Globus pallidus (tissue), 1 donor: ENCODE data around the gene PLK4.
A peak's percentile ranks its signal among the peaks of the same experiment; 100 is the strongest.
"Not testable (repeated sequence)": the region's sequence is repeated elsewhere in the genome, so short reads cannot be mapped to it uniquely, and the experiment has no call there.

Experiments used
- DNase-seq: peaks from one replicate; pipeline ENCODE4 v3.0.0-alpha.2; 2015; ENCODE audit warnings: low spot score

The PLK4 gene

GRCh38 chr4:127880763-127881562 is at the start of gene PLK4:
PLK4 (plus strand) TSS chr4:127880893; CDS start chr4:127881135, 242 bp downstream.
- DNase-seq, result peak; percentile 92

- peak; percentile 10 for DNase-seq
These were observed 48.1 kb upstream of the PLK4 start for GRCh38 chr4:127832585-127832984.

- DNase-seq, result no peak
These were observed 36.7 kb upstream of the PLK4 start for GRCh38 chr4:127843704-127844600.

DNA sequence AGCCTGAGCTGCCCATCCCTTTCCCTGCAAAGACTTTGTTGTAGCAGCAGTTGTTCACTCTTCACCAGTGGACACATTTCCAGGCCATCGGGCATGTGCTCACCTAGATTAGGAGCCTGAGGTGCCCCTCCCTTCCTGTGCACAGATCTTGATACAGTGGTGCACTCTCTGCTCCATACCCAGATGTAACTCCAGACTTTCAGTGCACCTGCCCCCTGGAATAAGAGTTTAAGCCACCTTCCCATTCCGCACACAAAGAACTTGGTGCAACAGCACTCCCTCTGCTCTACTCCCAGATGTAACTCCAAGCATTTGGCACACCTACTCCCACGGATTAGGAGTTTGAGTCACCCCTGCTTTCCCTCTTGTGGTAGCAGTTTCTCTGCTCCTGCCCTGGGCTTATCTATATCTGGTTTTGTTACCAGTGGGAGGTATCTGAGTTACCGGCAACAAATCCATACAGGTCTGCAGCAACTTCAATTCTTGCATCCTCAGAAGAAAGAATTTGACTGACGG is 36.0 kb upstream of the PLK4 start:
- no peak for DNase-seq

GRCh38 chr4:127846061-127846460 is 34.6 kb upstream of the PLK4 start:
- no peak for DNase-seq

DNA sequence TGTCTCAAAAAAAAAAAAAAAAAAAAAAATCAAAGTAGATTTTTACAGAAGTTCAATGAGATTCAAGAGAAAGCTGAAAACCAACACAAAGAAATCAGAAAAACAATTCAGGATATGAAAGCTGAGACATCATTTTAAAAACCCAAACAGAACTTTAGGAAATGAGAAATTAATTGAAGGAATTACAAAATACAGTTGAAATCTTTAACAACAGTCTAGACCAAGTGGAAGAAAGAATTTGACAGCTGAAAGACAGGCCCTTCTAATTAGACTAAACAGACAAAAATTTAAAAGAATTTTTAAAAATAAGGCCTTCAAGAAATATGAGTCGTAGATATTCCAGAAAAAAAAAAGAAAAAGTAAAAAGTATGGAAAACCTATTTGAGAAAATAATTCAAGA is 33.9 kb upstream of the PLK4 start:
- no peak for DNase-seq

- DNase-seq, result no peak
These were observed 31.0 kb upstream of the PLK4 start for GRCh38 chr4:127849505-127850234.

DNA sequence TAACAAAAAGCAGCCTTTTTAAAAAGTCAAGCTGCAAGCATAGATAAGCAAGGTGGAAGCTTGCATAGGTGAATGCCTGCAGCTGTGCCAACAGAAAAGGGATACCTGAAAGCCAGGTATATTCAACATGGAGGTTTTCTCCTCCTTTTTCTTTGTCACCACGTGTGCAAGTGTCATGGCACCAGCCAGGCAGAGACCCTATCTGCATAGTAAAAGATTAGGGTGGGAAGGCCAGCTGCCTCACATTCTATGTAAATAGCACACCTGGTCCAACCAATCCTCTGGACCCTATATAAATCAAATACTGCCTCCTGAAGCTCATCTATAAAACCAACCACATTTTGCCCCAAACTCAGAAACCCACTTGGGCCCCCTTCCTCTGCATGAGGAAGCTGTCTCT is 28.0 kb upstream of the PLK4 start:
- no peak for DNase-seq

DNA sequence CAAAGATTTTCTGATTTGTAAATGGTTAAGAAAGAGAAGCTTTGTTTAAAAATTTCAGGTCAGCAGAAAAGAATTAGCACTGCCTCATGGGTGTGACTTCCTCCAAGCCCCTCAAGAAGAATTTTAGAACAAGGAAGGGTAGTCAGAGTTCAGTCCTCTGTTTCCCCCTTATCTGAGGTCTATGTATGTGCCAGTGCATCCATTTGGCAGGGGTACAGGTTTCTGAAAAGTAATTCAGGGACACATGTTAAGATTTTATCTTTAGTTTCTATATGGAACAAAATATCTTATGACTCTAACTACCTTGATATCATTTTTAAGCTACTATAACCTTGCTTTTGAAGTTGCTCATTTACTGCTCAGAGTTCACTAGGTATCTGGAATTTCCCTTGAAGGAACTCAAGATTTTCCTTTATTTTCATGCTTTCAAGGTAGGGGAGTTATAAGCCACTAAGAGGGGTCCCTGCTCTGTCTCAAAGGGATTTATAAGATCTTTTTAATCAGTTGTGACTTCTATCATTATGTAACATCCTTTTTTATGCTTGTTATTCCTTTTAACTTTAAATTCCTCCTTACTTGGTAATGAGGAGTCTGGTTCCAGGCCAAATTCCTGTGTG is 24.4 kb upstream of the PLK4 start:
- no peak for DNase-seq

- DNase-seq, result no peak
These were observed 23.8 kb upstream of the PLK4 start for GRCh38 chr4:127856813-127857447.

DNA sequence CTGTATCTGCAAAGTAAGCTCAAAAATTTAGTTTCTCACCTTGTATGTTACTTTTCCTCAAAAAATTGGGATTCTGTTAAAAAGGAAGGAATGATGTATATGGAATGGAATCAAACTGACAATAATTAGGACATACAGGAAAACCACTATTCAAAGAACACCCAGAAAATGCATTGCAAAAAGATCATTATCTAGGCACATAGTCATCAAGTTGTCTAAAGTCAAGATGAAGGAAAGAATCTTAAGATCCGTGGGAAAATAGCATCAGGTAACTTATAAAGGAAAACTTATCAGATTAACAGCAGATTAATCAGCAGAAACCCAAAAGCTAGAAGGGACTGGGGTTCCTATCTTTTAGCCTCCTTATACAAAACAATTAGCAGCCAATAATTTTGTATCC is 23.1 kb upstream of the PLK4 start:
- DNase-seq, result no peak

DNA sequence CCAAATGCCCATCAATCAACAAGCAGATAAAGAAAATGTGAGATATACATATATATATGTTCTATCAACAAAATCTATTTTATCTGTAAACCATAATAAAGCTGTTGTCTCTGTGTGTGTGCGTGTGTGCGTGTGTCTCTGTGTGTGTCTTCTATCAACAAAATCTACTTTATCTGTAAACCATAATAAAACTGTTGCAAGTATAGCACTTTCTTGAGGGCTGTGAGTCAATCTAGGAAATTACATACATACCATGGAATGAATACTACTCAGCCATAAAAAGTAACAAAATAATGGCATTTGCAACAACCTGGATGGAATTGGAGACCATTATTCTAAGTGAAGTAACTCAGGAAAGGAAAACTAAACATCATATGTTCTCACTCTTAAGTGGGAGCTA is 12.5 kb upstream of the PLK4 start:
- DNase-seq, result no peak

DNA sequence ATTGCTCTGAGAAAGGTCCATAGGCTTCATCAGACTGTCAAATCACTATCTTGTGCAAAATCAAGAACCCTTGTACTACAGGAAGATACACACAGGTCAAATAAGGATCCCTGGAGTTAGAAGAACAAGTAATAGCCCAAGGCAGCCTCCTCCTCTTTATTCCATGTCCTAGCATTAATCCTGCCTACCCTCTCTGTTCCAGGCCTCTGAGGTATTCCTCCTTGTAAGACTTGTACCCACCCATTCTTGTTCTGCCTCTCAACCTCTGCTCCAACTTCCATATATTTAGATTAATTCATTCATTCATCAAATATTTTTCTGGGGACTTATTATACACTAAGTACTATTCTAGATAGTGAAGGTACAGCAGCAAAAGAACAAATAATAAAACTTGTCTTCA is 10.4 kb upstream of the PLK4 start:
- no peak for DNase-seq

- DNase-seq, result no peak
These were observed 10.0 kb upstream of the PLK4 start for GRCh38 chr4:127870688-127871087.

DNA sequence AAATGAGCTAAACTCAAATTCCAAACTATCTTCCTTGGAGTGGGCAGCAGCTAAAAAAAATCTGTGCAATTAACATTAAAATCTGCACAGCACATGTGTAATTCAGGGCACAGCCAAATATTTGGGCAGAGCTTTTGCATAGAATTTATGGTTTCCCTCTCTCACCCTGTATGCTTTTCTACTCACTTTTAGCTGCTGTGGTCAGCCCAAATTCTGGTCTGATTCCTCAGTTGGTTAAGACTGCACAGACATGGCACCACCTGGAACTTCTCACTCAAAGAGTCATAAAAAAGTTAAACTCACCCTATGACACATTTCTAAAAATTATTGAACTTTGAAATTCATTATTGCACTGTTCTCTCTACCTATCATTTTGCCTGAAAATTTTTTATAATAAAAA is 4.9 kb upstream of the PLK4 start:
- DNase-seq, result no peak

DNA sequence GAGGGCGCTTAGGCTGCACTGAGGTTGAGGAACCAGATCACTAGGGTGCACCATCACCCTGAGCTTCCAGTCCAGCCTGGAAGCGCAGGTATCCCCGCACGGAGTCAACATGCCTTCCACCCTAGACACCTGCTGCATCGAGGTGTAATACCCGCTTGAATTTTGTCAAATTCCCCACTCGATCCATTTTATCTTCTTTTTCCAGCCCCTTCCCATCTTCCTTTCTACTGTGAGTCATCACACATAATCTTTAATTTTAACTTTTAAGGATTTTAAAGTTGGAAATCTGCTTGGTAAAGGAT is 821 bp downstream of the PLK4 start:
- no peak for DNase-seq

GRCh38 chr4:127888559-127888958 is 7.9 kb downstream of the PLK4 start:
- DNase-seq, result no peak

GRCh38 chr4:127889903-127890302 is 9.2 kb downstream of the PLK4 start:
- no peak for DNase-seq

DNA sequence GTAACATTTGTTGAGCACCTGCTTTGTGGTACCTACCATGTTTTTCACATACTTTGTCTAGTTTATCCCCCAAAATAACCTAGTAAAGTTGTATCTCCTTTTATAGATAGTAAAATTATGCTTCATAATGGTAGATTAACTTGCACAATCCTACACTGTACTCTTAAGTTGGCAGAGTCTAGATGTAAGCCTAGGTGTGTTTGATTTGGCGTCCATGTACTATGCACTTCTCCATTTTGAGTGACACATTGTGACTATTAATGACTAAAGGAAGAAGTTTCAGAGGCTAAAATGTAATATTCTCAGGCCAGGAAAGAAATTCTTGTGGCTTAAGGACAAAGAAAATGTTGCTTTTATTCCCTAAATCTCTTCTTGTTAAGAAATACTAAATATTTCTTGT is 15.4 kb downstream of the PLK4 start:
- no peak for DNase-seq

DNA sequence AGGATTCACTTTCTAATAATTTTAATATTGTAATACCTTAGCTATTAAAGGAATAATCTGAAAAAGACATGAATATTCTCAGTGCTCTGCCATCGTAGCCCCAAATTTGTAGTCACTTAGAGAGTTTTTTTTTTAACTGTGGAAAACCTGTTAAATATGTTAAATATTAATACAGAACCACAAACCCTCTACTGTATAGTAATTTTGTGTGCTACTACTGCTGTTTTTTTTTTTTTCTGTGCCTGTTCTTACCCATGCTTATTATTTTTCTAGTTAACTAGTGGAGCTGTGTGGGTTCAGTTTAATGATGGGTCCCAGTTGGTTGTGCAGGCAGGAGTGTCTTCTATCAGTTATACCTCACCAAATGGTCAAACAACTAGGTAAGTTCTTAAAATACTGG is 15.8 kb downstream of the PLK4 start:
- no peak for DNase-seq

DNA sequence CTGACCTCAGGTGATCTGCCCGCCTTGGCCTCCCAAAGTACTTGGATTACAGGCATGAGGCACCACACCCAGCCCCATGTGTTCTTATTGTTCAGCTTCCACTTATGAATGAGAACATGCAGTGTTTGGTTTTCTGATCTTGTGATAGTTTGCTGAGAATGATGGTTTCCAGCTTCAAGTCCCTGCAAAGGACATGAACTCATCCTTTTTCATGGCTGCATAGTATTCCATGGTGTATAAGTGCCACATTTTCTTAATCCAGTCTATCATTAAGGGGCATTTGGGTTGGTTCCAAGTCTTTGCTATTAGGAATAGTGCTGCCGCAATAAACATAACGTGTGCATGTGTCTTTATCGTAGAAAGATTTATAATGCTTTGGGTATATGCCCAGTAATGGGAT is 19.0 kb downstream of the PLK4 start:
- DNase-seq, result not testable (repeated sequence)

- no peak for DNase-seq
These were observed 24.3 kb downstream of the PLK4 start for GRCh38 chr4:127905029-127905428.
